GM12878 (cell line): ENCODE results near the gene PITPNM3. TPM values are rescaled to one million over a fixed set of nuclear protein-coding genes. Genes with fewer than 3 reads are reported as not detected.

Experiments used
- ATAC-seq: fragments of 200-7000 bp; cut with Tn5 transposase; 3 replicates; pipeline ENCODE4 v1.9.1; 2020; ENCODE audit warnings: mild to moderate bottlenecking, moderate library complexity
- BruUV-seq: library from RNA; stranded (reverse); fragments of 400-500 nt; replicated peaks from 2 replicates; lab custom pipeline; 2021; lab: Mats Ljungman, UMichigan
- CTCF ChIA-PET: fragments of 300-600 bp; sonication (Branson Sonifier 250); formaldehyde crosslinking; extraction: SDS; loops from one replicate; lab custom pipeline; 2021; ENCODE audit warnings: inconsistent platforms; lab: Yijun Ruan, JAX
- POLR2A ChIA-PET: fragments of 350-600 bp; formaldehyde crosslinking; extraction: SDS; loops from one replicate; lab custom pipeline; 2021; ENCODE audit warnings: inconsistent platforms; lab: Charles Lee
- RAD21 ChIA-PET: fragments of 300-600 bp; sonication (Branson Sonifier 250); formaldehyde crosslinking; loops from one replicate; lab custom pipeline; 2023; ENCODE audit warnings: antibody characterized with exemption; ENCODE audit not compliant: unreplicated experiment; lab: Charles Lee
- SMC1A ChIA-PET: fragments of 300-600 bp; sonication (Branson Sonifier 250); formaldehyde crosslinking; loops from one replicate; lab custom pipeline; 2023; ENCODE audit not compliant: unreplicated experiment, uncharacterized antibody; lab: Charles Lee
- DNase-seq: peaks from one replicate; pipeline ENCODE4 v3.0.0-alpha.2; 2011; ENCODE audit warnings: low read depth, low spot score
- FAIRE-seq: peaks from 3 replicates; lab custom pipeline; 2011; peaks lifted over from hg19 to GRCh38; lab: Jason Lieb, UNC
- H2AFZ ChIP-seq: 2 replicates; pipeline ENCODE4 v1.6.0; 2011; ENCODE audit warnings: low read depth, low read length, control low read depth; ENCODE audit not compliant: control insufficient read depth
- H3K27ac ChIP-seq: 2 replicates; pipeline ENCODE4 v1.5.1; 2011; ENCODE audit warnings: control low read depth; ENCODE audit not compliant: control insufficient read depth, insufficient read depth
- H3K27me3 ChIP-seq, 2 experiments: replicated peaks in 1 of 2; 2 replicates each; pipeline versions ENCODE4 v1.6.0 to v1.6.1; 2011; ENCODE audit warnings: low read length in 1 of 2; ENCODE audit not compliant: control insufficient read depth in 2 of 2, insufficient read depth in 2 of 2
- H3K36me3 ChIP-seq, 2 experiments: 2 replicates each; pipeline ENCODE4 v1.5.1; 2011; ENCODE audit warnings: low read length in 1 of 2; ENCODE audit not compliant: control insufficient read depth in 2 of 2, insufficient read depth in 2 of 2
- H3K4me1 ChIP-seq: 2 replicates; pipeline ENCODE4 v1.6.1; 2011; ENCODE audit warnings: mild to moderate bottlenecking, low read length, moderate library complexity, mixed read lengths; ENCODE audit not compliant: control insufficient read depth, insufficient read depth
- H3K4me2 ChIP-seq: 2 replicates; pipeline ENCODE4 v1.6.0; 2011; ENCODE audit warnings: control low read depth; ENCODE audit not compliant: control insufficient read depth, insufficient read depth
- H3K4me3 ChIP-seq: fragments of 200-600 bp; sonication (generic); 2 replicates; pipeline ENCODE4 v1.5.1; 2016
- H3K79me2 ChIP-seq: 2 replicates; pipeline ENCODE4 v1.6.0; 2011; ENCODE audit warnings: low read length; ENCODE audit not compliant: control insufficient read depth, insufficient read depth
- H3K9ac ChIP-seq: 2 replicates; pipeline ENCODE4 v1.8.0; 2011; ENCODE audit warnings: low read length, control low read depth, mixed read lengths; ENCODE audit not compliant: control insufficient read depth, insufficient read depth
- H3K9me3 ChIP-seq: replicated peaks from 3 replicates; pipeline ENCODE4 v1.5.1; 2011; ENCODE audit warnings: mild to moderate bottlenecking, low read length; ENCODE audit not compliant: control insufficient read depth, insufficient read depth
- H4K20me1 ChIP-seq: 2 replicates; pipeline ENCODE4 v1.6.0; 2011; ENCODE audit not compliant: control insufficient read depth, insufficient read depth
- ASH2L ChIP-seq: fragments of 300-600, 200-600 bp; sonication (generic); IDR thresholded peaks from 2 replicates; pipeline ENCODE4 v1.6.1; 2017; ENCODE audit warnings: low read depth, mild to moderate bottlenecking, borderline replicate concordance
- BRCA1 ChIP-seq: IDR thresholded peaks from 2 replicates; pipeline ENCODE4 v1.6.1; 2011; ENCODE audit warnings: low read depth, low read length, improper control_type of control experiment
- FOS ChIP-seq: IDR thresholded peaks from 3 replicates; pipeline ENCODE4 v1.6.1; 2011; ENCODE audit warnings: borderline replicate concordance; ENCODE audit not compliant: insufficient read length; ENCODE audit errors: extremely low read depth
- MEF2B ChIP-seq: fragments of 450-650 bp; IDR thresholded peaks from 2 replicates; pipeline ENCODE4 v1.6.1; 2018; ENCODE audit warnings: mild to moderate bottlenecking, moderate library complexity; ENCODE audit not compliant: partially characterized antibody, poor library complexity, severe bottlenecking
- NFXL1 ChIP-seq: fragments of 450-650 bp; IDR thresholded peaks from 2 replicates; pipeline ENCODE4 v1.6.1; 2017; ENCODE audit warnings: antibody characterized with exemption, mild to moderate bottlenecking, borderline replicate concordance
- NR2F1 ChIP-seq: fragments of 450-650 bp; conservative IDR thresholded peaks from 2 replicates; pipeline ENCODE4 v1.6.1; 2017; ENCODE audit warnings: mild to moderate bottlenecking
- POLR2AphosphoS5 ChIP-seq: IDR thresholded peaks from 2 replicates; pipeline ENCODE4 v1.6.1; 2011; ENCODE audit warnings: mild to moderate bottlenecking, low read length, inconsistent platforms
- RFX5 ChIP-seq: IDR thresholded peaks from 2 replicates; pipeline ENCODE4 v1.6.1; 2011; ENCODE audit warnings: low read depth, low read length, improper control_type of control experiment
- SPI1 ChIP-seq: IDR thresholded peaks from 2 replicates; pipeline ENCODE4 v1.6.1; 2011; ENCODE audit warnings: low read depth, mild to moderate bottlenecking, low read length, moderate library complexity, borderline replicate concordance; ENCODE audit not compliant: insufficient read depth
- TCF3 ChIP-seq: IDR thresholded peaks from 2 replicates; pipeline ENCODE4 v1.6.1; 2012; ENCODE audit warnings: low read depth, mild to moderate bottlenecking, low read length, borderline replicate concordance; ENCODE audit not compliant: insufficient read depth
- WRNIP1 ChIP-seq: IDR thresholded peaks from 2 replicates; pipeline ENCODE4 v1.6.1; 2011; ENCODE audit warnings: low read depth, low read length, improper control_type of control experiment, borderline replicate concordance
- ZNF622 ChIP-seq: fragments of 450-650 bp; IDR thresholded peaks from 2 replicates; pipeline ENCODE4 v1.6.1; 2017; ENCODE audit warnings: mild to moderate bottlenecking, inconsistent platforms
- WGBS: methylation state at CpG from one replicate; pipeline ENCODE4 v1.1.6; 2016; ENCODE audit warnings: low lambda C conversion rate; ENCODE audit not compliant: insufficient replicate concordance, insufficient coverage; ENCODE audit errors: missing lambda C conversion rate; 5-methylcytosine and 5-hydroxymethylcytosine counted together
- in situ Hi-C: fragments of 300-500 bp; cut with MboI; formaldehyde crosslinking; loops from 9 replicates; pipeline ENCODE4 v1.14.3; 2018; ENCODE audit warnings: mixed read lengths
- intact Hi-C: fragments of 100-400 bp; cut with micrococcal nuclease; formaldehyde crosslinking; loops from one replicate; pipeline ENCODE4 v1.14.2; 2022; ENCODE audit not compliant: unreplicated experiment
- polyA plus RNA-seq, 11 experiments: library from polyadenylated mRNA; depleted of rRNA in 4 of 11; unstranded in 6 of 11; stranded (reverse) in 5 of 11; fragments of >200 nt; fragmentation: Nextera tagmentation in 4 of 11; fragmentation: Illumina TruSeq in 1 of 11; extraction: Ambion mirVana in 4 of 11; extraction: Trizol in 1 of 11; gene quantifications; 1 replicate in 1 of 11; 2 replicates in 10 of 11; pipeline versions ENCODE4 v1.2.1 to v1.2.3, GENCODE V29; 2011 to 2016; ENCODE audit warnings: inconsistent platforms in 2 of 11, missing spikeins in 2 of 11, low read depth in 1 of 11
- total RNA-seq, 4 experiments: library from RNA; depleted of rRNA in 3 of 4; stranded (reverse); fragments of >200 nt in 3 of 4; fragmentation: Illumina TruSeq in 1 of 4; extraction: Trizol in 1 of 4; gene quantifications; 2 replicates each; pipeline versions ENCODE4 v1.2.1 to v1.2.3, GENCODE V29; 2013 to 2021
- TF ChIP-seq, protein P1 (sequence below): IDR thresholded peaks from 2 replicates; pipeline ENCODE4 v1.6.1; 2012; ENCODE audit warnings: low read depth, low read length, improper control_type of control experiment
- TF ChIP-seq, protein P2 (sequence below): IDR thresholded peaks from 2 replicates; pipeline ENCODE4 v1.6.1; 2011; ENCODE audit warnings: borderline replicate concordance, low read depth, mild to moderate bottlenecking, moderate library complexity, mixed read lengths, low read length; ENCODE audit not compliant: insufficient read depth; ENCODE audit errors: extremely low read length
- TF ChIP-seq, protein P3 (sequence below): fragments of 450-650 bp; IDR thresholded peaks from 2 replicates; pipeline ENCODE4 v1.6.1; 2017; ENCODE audit warnings: low read depth, mild to moderate bottlenecking, moderate library complexity

Gene PITPNM3
- total and polyA plus RNA-seq, 10 of the 15 experiments (the other 5 are each of a cell fraction or from before 2014, with no cell fraction given) = 0.02 to 0.49 (median 0.19) TPM; not detected in 1

DNA sequence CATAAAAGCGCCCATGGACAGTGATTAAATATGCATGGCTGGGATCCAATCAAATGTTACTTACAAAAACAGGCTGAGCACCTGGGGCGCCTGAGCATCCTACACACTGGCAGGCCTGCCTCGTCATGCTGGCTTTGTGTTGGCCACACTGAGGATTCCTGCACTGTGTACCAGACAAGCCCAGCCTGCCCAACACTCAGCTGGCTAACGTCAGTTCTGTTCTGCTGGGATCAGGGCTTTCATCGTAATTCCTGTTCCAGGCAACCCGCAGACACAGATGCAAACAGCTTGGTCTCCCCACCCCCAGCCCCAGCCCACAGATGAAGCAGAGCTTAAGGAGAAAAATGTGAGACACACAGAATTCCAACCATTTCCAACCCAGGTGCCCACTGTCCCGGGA is 81.4 kb downstream of the PITPNM3 start:
- Histone ChIP-seq H2AFZ (no peak overlapping the region), H3K9me3 (no peaks in the 10 kb centered on the region), H3K36me3 (no peaks in the 10 kb centered on the region), H3K79me2 (no peaks in the 10 kb centered on the region), H3K27me3 (no peaks in the 10 kb centered on the region; a peak in 1 of 4 replicates), H4K20me1 (no peaks in the 10 kb centered on the region), H3K4me1 (no peaks in the 10 kb centered on the region), H3K4me3 (no peak overlapping the region), H3K27ac (no peak overlapping the region), H3K9ac (no peak overlapping the region), H3K4me2 (no peak overlapping the region)
- no peak for TF ChIP-seq TCF3
- TF ChIP-seq, protein P1, sequence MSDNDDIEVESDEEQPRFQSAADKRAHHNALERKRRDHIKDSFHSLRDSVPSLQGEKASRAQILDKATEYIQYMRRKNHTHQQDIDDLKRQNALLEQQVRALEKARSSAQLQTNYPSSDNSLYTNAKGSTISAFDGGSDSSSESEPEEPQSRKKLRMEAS = no peak
- no peak for TF ChIP-seq WRNIP1
- TF ChIP-seq ASH2L = no peak
- no peak for TF ChIP-seq FOS
- TF ChIP-seq, protein P2, sequence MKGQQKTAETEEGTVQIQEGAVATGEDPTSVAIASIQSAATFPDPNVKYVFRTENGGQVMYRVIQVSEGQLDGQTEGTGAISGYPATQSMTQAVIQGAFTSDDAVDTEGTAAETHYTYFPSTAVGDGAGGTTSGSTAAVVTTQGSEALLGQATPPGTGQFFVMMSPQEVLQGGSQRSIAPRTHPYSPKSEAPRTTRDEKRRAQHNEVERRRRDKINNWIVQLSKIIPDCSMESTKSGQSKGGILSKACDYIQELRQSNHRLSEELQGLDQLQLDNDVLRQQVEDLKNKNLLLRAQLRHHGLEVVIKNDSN = no peak
- no peak for TF ChIP-seq NFXL1
- TF ChIP-seq BRCA1 = no peak
- TF ChIP-seq SPI1 = no peak
- TF ChIP-seq ZNF622 = no peak
- TF ChIP-seq POLR2AphosphoS5 = no peak
- no peak for TF ChIP-seq NR2F1
- no peak for TF ChIP-seq MEF2B
- TF ChIP-seq RFX5 = no peak
- TF ChIP-seq, protein P3, sequence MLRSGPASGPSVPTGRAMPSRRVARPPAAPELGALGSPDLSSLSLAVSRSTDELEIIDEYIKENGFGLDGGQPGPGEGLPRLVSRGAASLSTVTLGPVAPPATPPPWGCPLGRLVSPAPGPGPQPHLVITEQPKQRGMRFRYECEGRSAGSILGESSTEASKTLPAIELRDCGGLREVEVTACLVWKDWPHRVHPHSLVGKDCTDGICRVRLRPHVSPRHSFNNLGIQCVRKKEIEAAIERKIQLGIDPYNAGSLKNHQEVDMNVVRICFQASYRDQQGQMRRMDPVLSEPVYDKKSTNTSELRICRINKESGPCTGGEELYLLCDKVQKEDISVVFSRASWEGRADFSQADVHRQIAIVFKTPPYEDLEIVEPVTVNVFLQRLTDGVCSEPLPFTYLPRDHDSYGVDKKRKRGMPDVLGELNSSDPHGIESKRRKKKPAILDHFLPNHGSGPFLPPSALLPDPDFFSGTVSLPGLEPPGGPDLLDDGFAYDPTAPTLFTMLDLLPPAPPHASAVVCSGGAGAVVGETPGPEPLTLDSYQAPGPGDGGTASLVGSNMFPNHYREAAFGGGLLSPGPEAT = no peak
- BruUV-seq = no TSS peak
- no peak for DNase-seq
- no peak for FAIRE-seq
- in situ Hi-C loops = loop anchor here (5.0 kb wide), 1 partner anchor 172 kb away; no protein-coding TSS in a partner anchor
- RAD21 ChIA-PET = no interaction called here
- POLR2A ChIA-PET = no interaction called here
- SMC1A ChIA-PET = no interaction called here
- WGBS = 32% methylated on average over 7 of the region's 7 CpGs
- ATAC-seq = no peak
- CTCF ChIA-PET = interaction anchor here (1.3 kb wide), 1 partner anchor 73 kb away, joined by 3 read pairs; no protein-coding TSS in a partner anchor
- intact Hi-C loops = no loop called here
